Measurements from ENCODE around the gene GPALPP1. TPM values are rescaled to one million over a fixed set of nuclear protein-coding genes. Genes with fewer than 3 reads are reported as not detected.

The GPALPP1 gene
- total RNA-seq, 2 donors from 2014 or later: 25.8 to 36.4 TPM

GRCh38 chr13:44952671-44953070 is 36.7 kb upstream of the GPALPP1 start:
- H3K27me3 ChIP-seq (ENCODE audit: control insufficient read depth, insufficient read depth, low read length, poor library complexity, severe bottlenecking): no peaks in the 10 kb centered on the region
- Mint-ChIP-seq H3K4me3 (no peak overlapping the region), H3K9me3 (no peaks in the 10 kb centered on the region), H3K27me3 (ENCODE audit: insufficient read depth) (no peaks in the 10 kb centered on the region), H3K27ac (no peak overlapping the region), H3K36me3 (ENCODE audit: low read depth) (peaks cover 26% of the 10 kb centered on the region), H3K4me1 (no peaks in the 10 kb centered on the region)
- H3K9ac ChIP-seq (ENCODE audit: extremely low read depth, low read length, poor library complexity, severe bottlenecking): no peak overlapping the region
- no peaks in the 10 kb centered on the region for H3K4me1 ChIP-seq (ENCODE audit: control insufficient read depth, insufficient read depth, low read length)
- WGBS, 2 experiments (ENCODE audit: insufficient coverage in 1 of 2, insufficient read length in 1 of 2): 83 to 93% methylated on average over 2 of the region's 2 CpGs
- no peak overlapping the region for H3K4me3 ChIP-seq (ENCODE audit: low read length)
- no peak overlapping the region for H3K27ac ChIP-seq (ENCODE audit: low read depth, low read length)
- no peak for DNase-seq
- peaks cover 4% of the 10 kb centered on the region for H3K9me3 ChIP-seq (ENCODE audit: control insufficient read depth, low read length)
- H3K36me3 ChIP-seq (ENCODE audit: control insufficient read depth, insufficient read depth, low read length): peaks cover 16% of the 10 kb centered on the region
- TF ChIP-seq, protein P1, sequence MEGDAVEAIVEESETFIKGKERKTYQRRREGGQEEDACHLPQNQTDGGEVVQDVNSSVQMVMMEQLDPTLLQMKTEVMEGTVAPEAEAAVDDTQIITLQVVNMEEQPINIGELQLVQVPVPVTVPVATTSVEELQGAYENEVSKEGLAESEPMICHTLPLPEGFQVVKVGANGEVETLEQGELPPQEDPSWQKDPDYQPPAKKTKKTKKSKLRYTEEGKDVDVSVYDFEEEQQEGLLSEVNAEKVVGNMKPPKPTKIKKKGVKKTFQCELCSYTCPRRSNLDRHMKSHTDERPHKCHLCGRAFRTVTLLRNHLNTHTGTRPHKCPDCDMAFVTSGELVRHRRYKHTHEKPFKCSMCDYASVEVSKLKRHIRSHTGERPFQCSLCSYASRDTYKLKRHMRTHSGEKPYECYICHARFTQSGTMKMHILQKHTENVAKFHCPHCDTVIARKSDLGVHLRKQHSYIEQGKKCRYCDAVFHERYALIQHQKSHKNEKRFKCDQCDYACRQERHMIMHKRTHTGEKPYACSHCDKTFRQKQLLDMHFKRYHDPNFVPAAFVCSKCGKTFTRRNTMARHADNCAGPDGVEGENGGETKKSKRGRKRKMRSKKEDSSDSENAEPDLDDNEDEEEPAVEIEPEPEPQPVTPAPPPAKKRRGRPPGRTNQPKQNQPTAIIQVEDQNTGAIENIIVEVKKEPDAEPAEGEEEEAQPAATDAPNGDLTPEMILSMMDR (conservative IDR thresholded peaks at IDR 0.05): no peak

- H3K4me1 ChIP-seq (ENCODE audit: control insufficient read depth, insufficient read depth, low read length): no peaks in the 10 kb centered on the region
- peaks cover 4% of the 10 kb centered on the region for H3K9me3 ChIP-seq (ENCODE audit: control insufficient read depth, low read length)
- Mint-ChIP-seq H3K27me3 (ENCODE audit: insufficient read depth) (no peaks in the 10 kb centered on the region), H3K36me3 (ENCODE audit: low read depth) (peaks cover 22% of the 10 kb centered on the region), H3K4me3 (no peak overlapping the region), H3K27ac (no peak overlapping the region), H3K4me1 (no peaks in the 10 kb centered on the region), H3K9me3 (no peaks in the 10 kb centered on the region)
- peaks cover 17% of the 10 kb centered on the region for H3K36me3 ChIP-seq (ENCODE audit: control insufficient read depth, insufficient read depth, low read length)
- 96% methylated on average over 6 to 7 of the region's 7 CpGs for WGBS, 2 experiments (ENCODE audit: insufficient coverage in 1 of 2, insufficient read length in 1 of 2)
- H3K27ac ChIP-seq (ENCODE audit: low read depth, low read length): no peak overlapping the region
- TF ChIP-seq, protein P1 (conservative IDR thresholded peaks at IDR 0.05): no peak
- no peak overlapping the region for H3K4me3 ChIP-seq (ENCODE audit: low read length)
- H3K9ac ChIP-seq (ENCODE audit: extremely low read depth, low read length, poor library complexity, severe bottlenecking): no peak overlapping the region
- DNase-seq: no peak
- no peaks in the 10 kb centered on the region for H3K27me3 ChIP-seq (ENCODE audit: control insufficient read depth, insufficient read depth, low read length, poor library complexity, severe bottlenecking)
Observed at GRCh38 chr13:44954224-44954623, 35.1 kb upstream of the GPALPP1 start.

GRCh38 chr13:44955406-44955805 is 33.9 kb upstream of the GPALPP1 start:
- Histone ChIP-seq H3K4me3 (ENCODE audit: low read length) (no peak overlapping the region), H3K27me3 (ENCODE audit: control insufficient read depth, insufficient read depth, low read length, poor library complexity, severe bottlenecking) (no peaks in the 10 kb centered on the region), H3K36me3 (ENCODE audit: control insufficient read depth, insufficient read depth, low read length) (peaks cover 17% of the 10 kb centered on the region), H3K9ac (ENCODE audit: extremely low read depth, low read length, poor library complexity, severe bottlenecking) (no peak overlapping the region), H3K4me1 (ENCODE audit: control insufficient read depth, insufficient read depth, low read length) (no peaks in the 10 kb centered on the region), H3K27ac (ENCODE audit: low read depth, low read length) (no peak overlapping the region), H3K9me3 (ENCODE audit: control insufficient read depth, low read length) (no peaks in the 10 kb centered on the region)
- Mint-ChIP-seq H3K9me3 (no peaks in the 10 kb centered on the region), H3K4me1 (no peaks in the 10 kb centered on the region), H3K4me3 (no peak overlapping the region), H3K36me3 (ENCODE audit: low read depth) (peaks cover 22% of the 10 kb centered on the region), H3K27ac (no peak overlapping the region), H3K27me3 (ENCODE audit: insufficient read depth) (no peaks in the 10 kb centered on the region)
- TF ChIP-seq, protein P1 (conservative IDR thresholded peaks at IDR 0.05): no peak
- 91 to 100% methylated on average over 1 to 3 of the region's 3 CpGs for WGBS, 2 experiments (ENCODE audit: insufficient coverage in 1 of 2, insufficient read length in 1 of 2)
- DNase-seq: no peak

Data from endodermal cell (in vitro differentiated cells).